ENCODE results near the gene ARHGEF6. TPM values are rescaled to one million over a fixed set of nuclear protein-coding genes. Genes with fewer than 3 reads are reported as not detected.
A peak's percentile ranks its signal among the peaks of the same experiment; 100 is the strongest.

ARHGEF6 gene, protein sequence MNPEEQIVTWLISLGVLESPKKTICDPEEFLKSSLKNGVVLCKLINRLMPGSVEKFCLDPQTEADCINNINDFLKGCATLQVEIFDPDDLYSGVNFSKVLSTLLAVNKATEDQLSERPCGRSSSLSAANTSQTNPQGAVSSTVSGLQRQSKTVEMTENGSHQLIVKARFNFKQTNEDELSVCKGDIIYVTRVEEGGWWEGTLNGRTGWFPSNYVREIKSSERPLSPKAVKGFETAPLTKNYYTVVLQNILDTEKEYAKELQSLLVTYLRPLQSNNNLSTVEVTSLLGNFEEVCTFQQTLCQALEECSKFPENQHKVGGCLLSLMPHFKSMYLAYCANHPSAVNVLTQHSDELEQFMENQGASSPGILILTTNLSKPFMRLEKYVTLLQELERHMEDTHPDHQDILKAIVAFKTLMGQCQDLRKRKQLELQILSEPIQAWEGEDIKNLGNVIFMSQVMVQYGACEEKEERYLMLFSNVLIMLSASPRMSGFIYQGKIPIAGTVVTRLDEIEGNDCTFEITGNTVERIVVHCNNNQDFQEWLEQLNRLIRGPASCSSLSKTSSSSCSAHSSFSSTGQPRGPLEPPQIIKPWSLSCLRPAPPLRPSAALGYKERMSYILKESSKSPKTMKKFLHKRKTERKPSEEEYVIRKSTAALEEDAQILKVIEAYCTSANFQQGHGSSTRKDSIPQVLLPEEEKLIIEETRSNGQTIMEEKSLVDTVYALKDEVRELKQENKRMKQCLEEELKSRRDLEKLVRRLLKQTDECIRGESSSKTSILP
- 2.7 TPM for polyA plus RNA-seq (2013, experiment 1 of 2)
- polyA plus RNA-seq (2013, experiment 2 of 2) = 2.9 TPM

DNA sequence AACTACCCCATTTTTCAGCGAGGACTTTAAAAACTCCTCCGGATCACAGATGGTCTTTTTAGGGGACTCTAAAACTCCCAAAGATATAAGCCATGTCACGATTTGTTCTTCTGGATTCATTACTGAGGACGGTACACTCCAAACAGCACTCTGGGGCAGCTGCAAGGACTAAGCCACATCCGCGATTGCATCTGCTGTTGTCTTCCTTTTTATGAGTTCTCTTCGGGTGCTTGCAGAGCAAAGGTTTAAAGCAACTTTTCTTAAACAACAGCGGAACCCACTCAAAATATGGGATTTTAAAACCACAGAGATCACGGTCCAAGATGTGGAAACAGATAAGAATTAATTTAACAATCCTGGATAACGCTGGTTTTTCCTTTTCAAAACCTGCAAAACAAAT, at the start of gene ARHGEF6:
ARHGEF6 (minus strand) TSS at position 170 of the 400 bp plus-strand sequence; CDS start at position 120, 50 bp downstream.
- DNase-seq = no peak
- no peaks in the 10 kb centered on the region for H3K79me1 ChIP-seq (replicated peaks; ENCODE audit: low read length, poor library complexity, severe bottlenecking)
- WGBS = 78% methylated on average over 8 of the region's 10 CpGs
- H3K23ac ChIP-seq (ENCODE audit: low read length in 2 of 2) = no peak within 1 kb of the TSS
- no peak within 1 kb of the TSS for H4K8ac ChIP-seq (ENCODE audit: low read length)
- H3K4me1 ChIP-seq (ENCODE audit: control insufficient read depth, insufficient read depth, low read depth, low read length) = no peaks in the 10 kb centered on the region
- peak within 1 kb of the TSS; percentile 72 for H3K9ac ChIP-seq (ENCODE audit: low read length)
- H2BK15ac ChIP-seq (ENCODE audit: low read depth, poor library complexity, severe bottlenecking) = no peak within 1 kb of the TSS
- no peaks in the 10 kb centered on the region for H3K9me3 ChIP-seq (ENCODE audit: control insufficient read depth, low read length)
- no peak within 1 kb of the TSS for H3K14ac ChIP-seq (ENCODE audit: low read length in 2 of 2)
- no peak within 1 kb of the TSS for H2BK120ac ChIP-seq (ENCODE audit: low read depth, low read length)
- no peaks in the 10 kb centered on the region for H3K36me3 ChIP-seq (ENCODE audit: control insufficient read depth in 1 of 2, insufficient read depth in 2 of 2, low read depth in 1 of 2, low read length in 2 of 2)
- peak within 1 kb of the TSS in 1 of 2 experiments; percentile 63 for H3K4me3 ChIP-seq (ENCODE audit: insufficient read depth in 1 of 2, low read depth in 1 of 2, low read length in 2 of 2)
- no peak within 1 kb of the TSS for H3K4ac ChIP-seq (ENCODE audit: low read depth in 1 of 2, low read length in 2 of 2)
- H2AK5ac ChIP-seq (ENCODE audit: low read length, severe bottlenecking) = no peak within 1 kb of the TSS
- no peak within 1 kb of the TSS for H3K18ac ChIP-seq (ENCODE audit: low read depth in 1 of 2, low read length in 2 of 2)
- H3K4me2 ChIP-seq (ENCODE audit: low read length, poor library complexity, severe bottlenecking) = no peak within 1 kb of the TSS
- H2BK12ac ChIP-seq (ENCODE audit: low read length in 2 of 2) = no peak within 1 kb of the TSS
- no peak within 1 kb of the TSS for H2AFZ ChIP-seq (ENCODE audit: low read depth, low read length)
- no peaks in the 10 kb centered on the region for H3K27me3 ChIP-seq (ENCODE audit: control insufficient read depth in 1 of 2, insufficient read depth in 1 of 2, low read length in 2 of 2)
- no peak within 1 kb of the TSS for H2BK5ac ChIP-seq (ENCODE audit: low read depth, low read length, poor library complexity, severe bottlenecking)
- H3K27ac ChIP-seq (ENCODE audit: low read length, poor library complexity, severe bottlenecking) = no peak within 1 kb of the TSS
- no peak within 1 kb of the TSS for H4K91ac ChIP-seq (ENCODE audit: low read length)

DNA sequence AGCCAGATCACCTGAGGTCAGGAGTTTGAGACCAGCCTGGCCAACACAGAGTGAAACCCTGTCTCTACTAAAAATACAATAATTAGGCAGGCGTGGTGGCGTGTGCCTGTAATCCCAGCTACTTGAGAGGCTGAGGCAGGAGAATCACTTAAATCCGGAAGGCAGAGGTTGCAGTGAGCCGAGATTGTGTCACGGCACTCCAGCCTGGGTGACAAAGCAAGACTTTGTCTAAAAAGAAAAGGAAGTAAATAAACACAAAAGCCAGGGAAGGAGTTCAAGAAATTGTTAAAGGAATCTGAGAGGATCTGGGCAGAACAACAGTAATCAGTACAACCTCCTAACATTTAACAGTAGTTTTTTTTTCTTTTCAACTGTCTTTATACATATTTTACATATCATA, 48.7 kb upstream of the ARHGEF6 start:
- H2AK5ac ChIP-seq (ENCODE audit: low read length, severe bottlenecking) = no peak overlapping the region
- no peak overlapping the region for H2BK15ac ChIP-seq (ENCODE audit: low read depth, poor library complexity, severe bottlenecking)
- no peak for DNase-seq
- H2BK5ac ChIP-seq (ENCODE audit: low read depth, low read length, poor library complexity, severe bottlenecking) = no peak overlapping the region
- no peak overlapping the region for H4K8ac ChIP-seq (ENCODE audit: low read length)
- H3K4me2 ChIP-seq (ENCODE audit: low read length, poor library complexity, severe bottlenecking) = no peak overlapping the region
- no peak overlapping the region for H2BK120ac ChIP-seq (ENCODE audit: low read depth, low read length)
- no peak overlapping the region for H3K4me3 ChIP-seq (ENCODE audit: insufficient read depth in 1 of 2, low read depth in 1 of 2, low read length in 2 of 2)
- H2AFZ ChIP-seq (ENCODE audit: low read depth, low read length) = no peak overlapping the region
- H3K9me3 ChIP-seq (ENCODE audit: control insufficient read depth, low read length) = no peaks in the 10 kb centered on the region
- H2BK12ac ChIP-seq (ENCODE audit: low read length in 2 of 2) = no peak overlapping the region
- H3K79me1 ChIP-seq (replicated peaks; ENCODE audit: low read length, poor library complexity, severe bottlenecking) = no peaks in the 10 kb centered on the region
- H3K14ac ChIP-seq (ENCODE audit: low read length in 2 of 2) = no peak overlapping the region
- no peak overlapping the region for H3K27ac ChIP-seq (ENCODE audit: low read length, poor library complexity, severe bottlenecking)
- H3K18ac ChIP-seq (ENCODE audit: low read depth in 1 of 2, low read length in 2 of 2) = no peak overlapping the region
- no peaks in the 10 kb centered on the region for H3K27me3 ChIP-seq (ENCODE audit: control insufficient read depth in 1 of 2, insufficient read depth in 1 of 2, low read length in 2 of 2)
- H3K9ac ChIP-seq (ENCODE audit: low read length) = no peak overlapping the region
- no peak overlapping the region for H3K4ac ChIP-seq (ENCODE audit: low read depth in 1 of 2, low read length in 2 of 2)
- no peak overlapping the region for H4K91ac ChIP-seq (ENCODE audit: low read length)
- 94% methylated on average over 4 of the region's 5 CpGs for WGBS
- H3K36me3 ChIP-seq (ENCODE audit: control insufficient read depth in 1 of 2, insufficient read depth in 2 of 2, low read depth in 1 of 2, low read length in 2 of 2) = peaks cover 0 to 3% of the 10 kb centered on the region in 2 experiments
- H3K4me1 ChIP-seq (ENCODE audit: control insufficient read depth, insufficient read depth, low read depth, low read length) = no peaks in the 10 kb centered on the region
- H3K23ac ChIP-seq (ENCODE audit: low read length in 2 of 2) = no peak overlapping the region

DNA sequence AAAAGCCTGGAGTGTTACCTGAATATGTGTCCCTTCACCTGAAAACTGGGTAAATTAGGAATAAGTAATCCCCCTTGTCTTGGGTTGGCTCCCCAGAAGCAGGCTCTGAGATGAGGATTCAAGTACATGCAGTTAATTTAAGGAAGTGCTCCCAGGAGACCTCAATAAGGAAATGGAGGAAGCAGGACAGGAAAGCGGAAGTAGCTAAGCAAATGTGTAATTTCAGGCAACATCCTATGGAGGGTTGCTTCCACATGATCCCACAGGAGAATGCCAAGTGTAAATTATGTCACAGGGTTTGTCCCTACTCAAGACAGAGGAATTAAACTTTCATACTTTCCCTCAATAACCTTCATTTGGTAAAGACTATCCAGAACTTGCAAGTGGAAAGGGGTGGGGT, 48.1 kb upstream of the ARHGEF6 start:
- Histone ChIP-seq H2BK120ac (ENCODE audit: low read depth, low read length) (no peak overlapping the region), H2BK5ac (ENCODE audit: low read depth, low read length, poor library complexity, severe bottlenecking) (no peak overlapping the region), H3K4ac (ENCODE audit: low read depth in 1 of 2, low read length in 2 of 2) (no peak overlapping the region), H4K91ac (ENCODE audit: low read length) (no peak overlapping the region), H3K18ac (ENCODE audit: low read depth in 1 of 2, low read length in 2 of 2) (no peak overlapping the region), H3K4me1 (ENCODE audit: control insufficient read depth, insufficient read depth, low read depth, low read length) (no peaks in the 10 kb centered on the region), H2AK5ac (ENCODE audit: low read length, severe bottlenecking) (no peak overlapping the region), H3K9me3 (ENCODE audit: control insufficient read depth, low read length) (no peaks in the 10 kb centered on the region), H2AFZ (ENCODE audit: low read depth, low read length) (no peak overlapping the region), H3K4me2 (ENCODE audit: low read length, poor library complexity, severe bottlenecking) (no peak overlapping the region), H3K14ac (ENCODE audit: low read length in 2 of 2) (no peak overlapping the region), H3K4me3 (ENCODE audit: insufficient read depth in 1 of 2, low read depth in 1 of 2, low read length in 2 of 2) (no peak overlapping the region), H3K36me3 (ENCODE audit: control insufficient read depth in 1 of 2, insufficient read depth in 2 of 2, low read depth in 1 of 2, low read length in 2 of 2) (peaks cover 0 to 3% of the 10 kb centered on the region in 2 experiments), H4K8ac (ENCODE audit: low read length) (no peak overlapping the region), H3K23ac (ENCODE audit: low read length in 2 of 2) (no peak overlapping the region), H3K27ac (ENCODE audit: low read length, poor library complexity, severe bottlenecking) (no peak overlapping the region), H2BK12ac (ENCODE audit: low read length in 2 of 2) (no peak overlapping the region), H3K79me1 (replicated peaks; ENCODE audit: low read length, poor library complexity, severe bottlenecking) (no peaks in the 10 kb centered on the region), H3K27me3 (ENCODE audit: control insufficient read depth in 1 of 2, insufficient read depth in 1 of 2, low read length in 2 of 2) (no peaks in the 10 kb centered on the region), H3K9ac (ENCODE audit: low read length) (no peak overlapping the region), H2BK15ac (ENCODE audit: low read depth, poor library complexity, severe bottlenecking) (no peak overlapping the region)
- no CpG with 5 or more reads among the region's 1 CpG for WGBS
- DNase-seq = no peak

DNA sequence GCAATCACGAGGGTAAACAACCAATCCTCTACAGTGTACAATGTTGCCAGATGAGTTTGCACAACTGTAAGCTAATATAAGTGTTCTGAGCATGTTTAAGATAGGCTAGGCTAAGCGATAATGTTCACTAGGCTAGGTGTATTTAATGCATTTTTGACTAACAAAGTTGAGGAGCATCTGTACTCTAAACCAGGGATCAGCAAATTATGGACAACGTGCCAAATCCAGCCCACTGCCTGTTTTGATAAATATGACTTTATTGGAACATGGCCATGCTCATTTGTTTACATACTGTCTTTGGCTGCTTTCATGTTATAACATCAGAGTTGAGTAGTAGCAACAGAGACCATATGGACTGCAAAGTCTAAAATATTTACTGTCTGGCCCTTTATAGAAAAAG, 46.3 kb upstream of the ARHGEF6 start:
- Histone ChIP-seq H2BK12ac (ENCODE audit: low read length in 2 of 2) (no peak overlapping the region), H3K27me3 (ENCODE audit: control insufficient read depth in 1 of 2, insufficient read depth in 1 of 2, low read length in 2 of 2) (no peaks in the 10 kb centered on the region), H2BK5ac (ENCODE audit: low read depth, low read length, poor library complexity, severe bottlenecking) (no peak overlapping the region), H2BK15ac (ENCODE audit: low read depth, poor library complexity, severe bottlenecking) (no peak overlapping the region), H2AK5ac (ENCODE audit: low read length, severe bottlenecking) (no peak overlapping the region), H3K36me3 (ENCODE audit: control insufficient read depth in 1 of 2, insufficient read depth in 2 of 2, low read depth in 1 of 2, low read length in 2 of 2) (peaks cover 0 to 3% of the 10 kb centered on the region in 2 experiments), H4K91ac (ENCODE audit: low read length) (no peak overlapping the region), H3K4me3 (ENCODE audit: insufficient read depth in 1 of 2, low read depth in 1 of 2, low read length in 2 of 2) (no peak overlapping the region), H3K4me2 (ENCODE audit: low read length, poor library complexity, severe bottlenecking) (no peak overlapping the region), H3K9me3 (ENCODE audit: control insufficient read depth, low read length) (no peaks in the 10 kb centered on the region), H3K4me1 (ENCODE audit: control insufficient read depth, insufficient read depth, low read depth, low read length) (no peaks in the 10 kb centered on the region), H3K23ac (ENCODE audit: low read length in 2 of 2) (no peak overlapping the region), H3K27ac (ENCODE audit: low read length, poor library complexity, severe bottlenecking) (no peak overlapping the region), H3K9ac (ENCODE audit: low read length) (no peak overlapping the region), H3K14ac (ENCODE audit: low read length in 2 of 2) (no peak overlapping the region), H2AFZ (ENCODE audit: low read depth, low read length) (no peak overlapping the region), H3K4ac (ENCODE audit: low read depth in 1 of 2, low read length in 2 of 2) (no peak overlapping the region), H3K18ac (ENCODE audit: low read depth in 1 of 2, low read length in 2 of 2) (no peak overlapping the region), H3K79me1 (replicated peaks; ENCODE audit: low read length, poor library complexity, severe bottlenecking) (no peaks in the 10 kb centered on the region), H2BK120ac (ENCODE audit: low read depth, low read length) (no peak overlapping the region), H4K8ac (ENCODE audit: low read length) (no peak overlapping the region)
- no peak for DNase-seq
- WGBS = 72% methylated on average over 2 of the region's 3 CpGs

Measured in mesenchymal stem cell (in vitro differentiated cells and primary cell).